ENCODE data around the gene PDE8A.
"Not testable (repeated sequence)": the region's sequence is repeated elsewhere in the genome, so short reads cannot be mapped to it uniquely, and the experiment has no call there.

PDE8A gene

DNA sequence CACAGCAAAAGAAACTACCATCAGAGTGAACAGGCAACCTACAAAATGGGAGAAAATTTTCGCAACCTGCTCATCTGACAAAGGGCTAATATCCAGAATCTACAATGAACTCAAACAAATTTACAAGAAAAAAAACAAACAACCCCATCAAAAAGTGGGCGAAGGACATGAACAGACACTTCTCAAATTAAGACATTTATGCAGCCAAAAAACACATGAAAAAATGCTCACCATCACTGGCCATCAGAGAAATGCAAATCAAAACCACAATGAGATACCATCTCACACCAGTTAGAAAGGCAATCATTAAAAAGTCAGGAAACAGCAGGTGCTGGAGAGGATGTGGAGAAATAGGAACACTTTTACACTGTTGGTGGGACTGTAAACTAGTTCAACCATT is 30.1 kb downstream of the PDE8A start:
- DNase-seq (ENCODE audit: low spot score) = not testable (repeated sequence)

DNA sequence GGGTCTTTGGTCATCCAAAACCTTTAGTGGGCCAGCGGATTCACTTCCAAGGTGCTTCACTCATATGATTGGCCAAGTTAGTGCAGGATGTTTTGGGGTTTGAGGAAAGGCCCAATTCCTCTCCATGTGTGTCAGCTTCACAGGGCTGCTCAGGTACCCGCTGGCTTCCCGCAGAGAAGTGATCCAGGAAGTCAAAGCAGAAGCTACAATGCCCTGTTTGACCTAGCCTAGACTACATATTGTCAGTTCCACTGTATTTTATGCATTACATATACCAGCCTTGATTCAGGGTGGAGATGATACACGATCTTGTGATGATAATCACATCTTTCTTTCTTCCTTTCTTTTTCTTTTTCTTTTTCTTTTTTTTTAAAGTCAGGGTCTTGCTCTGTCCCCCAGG is 32.1 kb downstream of the PDE8A start:
- no peak for DNase-seq (ENCODE audit: low spot score)

DNA sequence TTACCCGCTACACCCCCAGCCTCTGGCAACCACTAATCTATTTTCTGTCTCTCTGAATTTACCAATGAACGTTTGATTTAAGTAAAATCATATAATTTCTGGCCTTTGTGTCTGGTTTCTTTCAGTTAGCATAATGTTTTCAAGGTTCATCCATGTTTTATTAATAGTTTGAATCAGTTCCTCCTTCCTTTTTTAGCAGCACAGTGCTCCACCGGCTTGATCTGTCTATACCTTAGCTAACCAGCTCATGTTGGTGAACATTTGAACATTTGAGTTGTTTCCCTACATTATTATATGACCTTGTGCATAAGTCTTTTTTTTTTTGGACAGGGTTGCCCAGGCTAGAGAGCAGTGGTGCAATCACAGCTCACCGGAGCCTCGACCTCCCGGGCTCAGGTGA is 33.3 kb downstream of the PDE8A start:
- DNase-seq (ENCODE audit: low spot score) = no peak

DNA sequence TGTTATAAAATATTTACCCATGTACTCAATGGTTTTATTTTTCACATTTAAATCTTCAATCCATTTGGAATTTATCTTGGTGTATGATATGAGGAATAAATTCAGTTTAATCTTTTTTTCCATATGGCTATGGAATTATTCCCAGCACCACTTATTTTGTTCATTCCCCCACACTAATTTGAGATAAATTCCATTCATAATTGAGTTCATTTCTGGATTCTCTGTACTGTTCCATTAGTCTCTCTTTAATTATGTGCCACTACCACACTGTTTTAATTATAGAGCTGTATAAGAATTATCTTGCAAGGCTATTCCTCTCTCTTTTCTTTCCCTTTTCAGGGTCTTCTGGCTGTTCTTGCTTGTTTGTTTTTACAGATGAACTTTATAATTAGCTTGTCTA is 34.6 kb downstream of the PDE8A start:
- no peak for DNase-seq (ENCODE audit: low spot score)

DNA sequence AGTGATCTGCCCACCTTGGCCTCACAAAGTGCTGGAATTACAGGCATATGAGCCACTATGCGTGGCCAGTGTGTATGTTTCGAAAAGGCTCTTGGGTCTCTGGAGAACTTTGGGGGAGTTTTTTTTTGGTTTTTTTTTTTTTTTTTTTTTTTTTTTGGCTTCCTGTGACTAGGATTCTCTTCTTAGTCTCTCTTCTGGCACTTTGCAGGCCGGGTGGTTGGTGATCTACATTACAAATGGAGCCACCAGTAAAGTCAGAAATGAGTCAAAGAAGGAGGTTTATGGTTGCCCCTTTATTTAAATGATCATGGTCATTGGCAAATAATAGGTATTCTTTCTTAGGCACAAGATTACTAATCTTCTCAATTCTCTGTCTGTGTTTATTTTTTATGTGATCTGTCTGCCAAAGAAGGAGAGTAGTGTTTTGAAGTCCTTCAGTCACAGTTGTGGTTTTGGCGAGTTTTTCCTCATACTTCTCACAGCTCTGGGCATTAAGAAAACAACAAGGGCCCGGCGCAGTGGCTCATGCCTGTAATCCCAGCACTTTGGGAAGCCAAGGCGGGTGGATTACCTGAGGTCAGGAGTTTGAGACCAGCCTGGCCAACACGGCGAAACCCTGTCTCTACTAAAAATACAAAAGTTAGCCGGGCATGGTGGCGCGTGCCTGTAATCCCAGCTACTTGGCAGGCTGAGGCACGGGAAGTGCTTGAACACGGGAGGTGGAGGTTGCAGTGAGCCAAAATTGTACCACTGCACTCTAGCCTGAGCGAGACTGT is 38.3 kb downstream of the PDE8A start:
- DNase-seq (ENCODE audit: low spot score) = no peak

DNA sequence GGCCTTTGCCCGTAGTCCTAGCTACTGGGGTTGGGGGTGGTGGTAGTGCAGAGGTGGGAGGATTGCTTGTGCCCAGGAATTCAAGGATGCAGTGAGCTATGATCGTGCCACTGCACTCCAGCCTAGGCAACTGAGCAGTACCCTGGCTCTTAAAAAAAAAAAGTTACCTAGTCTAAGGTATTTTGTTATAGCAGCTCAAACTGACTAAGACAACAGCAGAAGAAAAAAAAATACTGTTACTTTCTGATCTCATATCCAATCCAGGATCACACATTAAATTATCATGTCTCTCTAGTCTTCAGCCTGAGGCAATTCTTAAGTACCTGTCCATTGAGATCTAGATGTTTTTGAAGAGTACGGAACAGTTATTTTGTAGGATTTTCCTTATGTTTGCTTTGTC is 39.8 kb downstream of the PDE8A start:
- no peak for DNase-seq (ENCODE audit: low spot score)

DNA sequence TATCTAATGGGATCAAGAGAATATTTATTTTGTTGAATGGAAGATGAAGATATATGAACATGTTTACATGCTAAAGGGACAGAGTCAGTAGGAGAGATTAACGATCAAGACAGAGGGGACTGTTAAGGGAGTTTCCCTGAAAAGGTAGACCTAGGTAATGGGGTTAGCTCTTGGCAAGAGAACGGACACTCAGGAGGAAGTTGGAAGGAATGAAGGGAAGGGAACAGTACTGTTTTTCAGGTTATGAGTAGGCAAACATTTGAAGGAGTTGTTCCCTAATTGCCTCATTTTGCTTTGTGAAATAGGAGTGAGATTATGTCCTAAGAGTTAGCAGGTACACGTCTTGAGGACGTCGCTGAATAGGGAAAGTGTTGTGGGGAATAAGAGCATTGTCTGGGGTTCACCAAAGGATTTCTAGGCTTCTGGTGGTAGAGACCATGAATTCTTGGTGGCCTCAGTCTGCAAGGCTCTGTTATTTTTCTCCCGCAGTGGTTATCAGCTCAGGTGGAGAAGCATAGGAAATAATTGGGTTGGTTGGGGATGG is 41.3 kb downstream of the PDE8A start:
- DNase-seq (ENCODE audit: low spot score) = no peak

DNA sequence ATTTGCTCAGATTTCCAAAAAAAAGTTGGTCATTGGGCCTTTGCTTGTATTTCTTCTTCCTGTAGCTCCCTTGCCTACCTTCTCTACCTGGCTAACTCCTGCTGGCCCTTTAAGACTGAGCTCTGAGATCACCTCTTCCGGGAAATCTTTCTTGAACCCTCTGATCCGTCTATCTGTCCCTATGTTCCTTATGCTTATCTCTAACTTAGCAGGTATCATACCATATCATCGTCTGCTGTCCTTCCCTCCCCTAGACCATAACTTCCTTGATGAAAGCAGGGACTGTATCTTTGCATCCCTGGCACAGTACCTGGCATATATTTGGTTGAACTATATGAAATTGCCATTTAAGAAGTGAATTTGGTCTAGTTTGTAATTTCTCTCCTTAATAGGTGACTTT is 42.3 kb downstream of the PDE8A start:
- no peak for DNase-seq (ENCODE audit: low spot score)

DNA sequence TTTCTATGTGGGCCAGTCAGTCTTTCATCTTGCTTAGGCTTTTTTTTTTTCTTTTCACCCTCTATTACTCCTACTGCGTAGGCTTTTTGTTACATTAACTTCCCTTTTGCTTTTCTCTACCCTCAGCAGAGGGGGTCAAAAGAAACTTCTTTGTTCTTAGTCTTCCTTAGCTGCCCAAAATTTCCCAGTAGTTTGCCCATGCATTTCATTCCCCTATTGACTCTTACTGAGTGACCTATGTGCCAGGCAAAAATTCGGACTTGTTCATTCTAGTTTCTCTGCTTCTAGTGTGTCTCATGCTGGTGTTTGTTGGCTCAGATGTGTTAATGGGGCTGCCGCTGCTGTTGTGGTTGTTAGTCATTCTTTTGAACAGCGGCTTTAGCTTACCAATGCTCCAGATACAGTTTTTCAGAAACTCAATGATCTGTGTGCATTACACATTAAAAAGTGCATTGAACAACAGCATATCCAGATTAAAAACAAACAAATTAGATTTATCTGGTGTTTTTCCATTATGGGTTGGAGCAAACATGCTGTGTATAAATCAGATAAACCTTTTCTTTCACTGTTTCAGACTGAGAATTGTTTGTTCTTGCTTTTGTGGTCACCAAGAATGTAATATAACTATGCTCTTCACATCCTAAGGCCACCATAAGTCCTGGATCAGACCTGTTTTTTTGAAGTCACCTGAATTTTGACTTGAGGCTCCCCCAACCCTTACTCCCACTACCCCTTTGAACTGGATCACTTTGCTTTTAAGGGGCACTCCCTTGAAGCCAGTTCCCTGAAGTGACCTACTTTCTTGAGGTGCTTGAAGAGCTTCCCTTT is 43.1 kb downstream of the PDE8A start:
- DNase-seq (ENCODE audit: low spot score) = no peak

DNA sequence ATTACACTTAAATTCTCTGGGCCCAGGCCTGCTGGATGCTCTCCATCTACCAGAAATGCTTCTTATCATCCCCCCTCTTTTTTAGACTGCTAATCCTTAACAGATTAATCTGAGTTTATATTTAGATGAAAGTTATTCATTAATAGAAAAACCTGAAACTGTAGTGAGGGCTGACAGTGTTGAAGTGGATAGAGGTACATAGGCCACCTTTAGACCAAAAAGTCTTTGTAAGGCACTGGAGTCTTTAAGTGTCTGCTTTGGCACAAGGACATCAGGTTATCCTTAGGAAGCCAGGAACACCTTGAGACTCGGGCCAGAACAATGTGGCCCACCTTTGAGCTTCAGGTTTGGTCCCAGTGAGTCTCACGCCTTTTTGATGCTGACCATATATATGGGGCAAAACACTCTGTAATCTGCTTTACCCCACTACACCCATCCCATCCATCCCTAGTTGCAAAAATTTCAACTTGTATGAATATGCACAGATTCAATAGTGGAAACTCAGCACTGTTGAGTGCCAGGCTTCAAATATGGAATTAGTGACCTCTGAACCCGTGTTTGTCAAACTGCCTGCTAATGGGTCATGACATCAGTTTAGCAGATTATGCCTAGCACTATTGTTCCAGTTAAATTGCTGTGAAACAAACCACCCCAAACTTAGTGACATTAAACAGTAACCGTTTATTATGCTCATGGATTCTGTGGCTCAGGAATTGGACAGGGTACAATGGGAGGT is 44.0 kb downstream of the PDE8A start:
- no peak for DNase-seq (ENCODE audit: low spot score)

DNA sequence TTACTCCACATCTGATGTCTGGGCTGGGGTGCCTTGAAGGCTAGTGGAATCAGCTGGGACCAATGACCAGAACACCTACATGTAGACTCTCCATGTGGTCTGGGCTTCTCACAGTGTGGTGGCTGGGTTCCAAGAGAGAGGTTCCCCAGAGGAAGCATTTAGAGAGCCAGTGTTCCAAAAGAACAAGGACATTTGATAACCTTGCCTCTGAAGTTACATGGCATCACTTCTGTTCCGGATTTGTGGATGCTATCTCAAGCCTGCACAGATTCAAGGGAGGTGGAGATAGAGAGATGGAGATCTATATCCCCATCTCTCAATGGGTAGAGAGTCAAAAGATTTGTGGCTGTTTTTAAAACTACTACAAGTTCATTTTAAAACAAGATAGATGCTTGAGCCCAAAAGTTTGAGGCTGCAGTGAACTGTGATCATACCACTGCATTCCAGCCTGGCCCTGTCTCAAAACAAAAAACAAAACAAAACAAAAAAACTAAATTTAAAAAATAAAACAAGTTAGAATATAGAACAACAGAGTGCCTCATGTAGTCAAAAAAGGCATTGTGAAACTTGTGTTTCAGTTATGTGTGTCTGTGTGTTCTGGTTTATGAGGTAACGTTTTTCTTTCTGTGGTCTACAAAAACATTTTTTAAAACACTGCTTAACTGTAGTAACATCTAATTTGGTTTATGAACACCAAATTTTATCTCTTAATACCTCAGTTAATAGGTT is 44.8 kb downstream of the PDE8A start:
- no peak for DNase-seq (ENCODE audit: low spot score)

DNA sequence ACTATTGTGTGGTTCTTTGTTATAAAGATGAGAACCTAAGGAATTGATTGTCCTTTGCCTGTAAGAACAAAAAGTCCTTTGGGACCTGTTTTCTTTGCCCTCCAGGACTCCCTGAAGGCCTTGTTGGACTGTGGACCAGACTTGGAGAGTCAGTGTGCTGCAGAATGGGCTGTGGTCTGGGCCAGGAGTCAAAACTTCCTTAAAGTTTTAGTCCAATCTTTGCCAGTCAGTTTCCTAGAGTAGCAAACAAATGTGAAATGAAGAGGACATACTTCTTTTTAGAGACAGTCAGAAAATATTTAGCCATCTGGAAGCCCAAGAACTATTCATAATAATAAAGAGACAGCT is 45.4 kb downstream of the PDE8A start:
- no peak for DNase-seq (ENCODE audit: low spot score)

DNA sequence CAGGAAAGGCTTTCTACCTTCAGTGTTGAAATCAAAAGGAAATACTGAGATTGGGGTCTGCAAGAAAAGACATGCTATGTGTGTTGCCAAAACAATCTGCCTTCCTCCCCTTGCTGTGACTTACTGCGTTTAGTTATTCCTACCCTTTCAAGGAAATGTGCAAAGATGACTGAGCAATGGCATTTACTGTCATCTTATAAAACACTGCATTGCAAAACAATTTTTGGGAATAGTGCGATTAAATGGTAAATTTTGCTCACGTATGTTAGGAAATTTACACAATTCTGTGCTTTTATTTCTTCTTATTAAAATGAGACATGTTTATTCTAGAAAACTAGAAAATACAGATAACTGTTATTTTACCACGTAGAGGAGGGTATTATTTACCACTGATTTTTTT is 45.8 kb downstream of the PDE8A start:
- DNase-seq (ENCODE audit: low spot score) = no peak

DNA sequence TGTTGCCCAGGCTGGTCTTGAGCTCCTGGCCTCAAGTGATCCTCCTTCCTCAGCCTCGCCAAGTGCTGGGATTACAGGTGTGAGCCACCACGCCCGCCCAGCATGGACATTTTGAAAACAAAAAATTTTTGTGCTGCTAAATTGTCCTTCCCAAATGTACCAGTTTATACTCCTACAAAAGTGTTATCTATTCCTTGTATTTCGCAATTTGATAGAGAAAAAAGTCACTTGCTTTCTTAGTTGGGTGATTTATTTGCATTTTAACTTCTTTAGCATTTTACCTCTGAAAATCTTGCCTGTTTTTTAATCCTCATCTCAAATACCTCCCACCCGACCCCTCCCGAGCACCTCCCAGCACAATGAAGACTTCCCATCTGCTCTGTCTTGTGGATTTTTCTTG is 46.8 kb downstream of the PDE8A start:
- no peak for DNase-seq (ENCODE audit: low spot score)

DNA sequence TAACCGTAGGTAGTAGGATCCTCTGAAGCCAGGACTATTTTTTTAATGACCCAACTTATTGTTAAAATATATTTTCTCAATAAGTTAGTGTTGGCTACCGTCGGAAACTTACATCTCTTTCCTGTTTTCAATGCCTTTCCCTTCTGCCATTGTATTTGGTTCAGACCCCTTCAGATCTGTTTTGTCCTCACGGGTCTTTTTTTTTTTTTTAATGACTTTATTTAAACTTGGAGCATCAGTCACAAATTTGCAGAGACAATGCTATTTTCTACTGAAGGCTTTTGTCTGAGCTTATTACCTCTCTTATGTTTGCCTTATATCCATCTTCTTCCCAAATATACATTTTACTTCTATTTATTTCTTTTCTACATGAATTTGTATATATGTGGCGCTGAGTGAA is 47.6 kb downstream of the PDE8A start:
- no peak for DNase-seq (ENCODE audit: low spot score)

DNA sequence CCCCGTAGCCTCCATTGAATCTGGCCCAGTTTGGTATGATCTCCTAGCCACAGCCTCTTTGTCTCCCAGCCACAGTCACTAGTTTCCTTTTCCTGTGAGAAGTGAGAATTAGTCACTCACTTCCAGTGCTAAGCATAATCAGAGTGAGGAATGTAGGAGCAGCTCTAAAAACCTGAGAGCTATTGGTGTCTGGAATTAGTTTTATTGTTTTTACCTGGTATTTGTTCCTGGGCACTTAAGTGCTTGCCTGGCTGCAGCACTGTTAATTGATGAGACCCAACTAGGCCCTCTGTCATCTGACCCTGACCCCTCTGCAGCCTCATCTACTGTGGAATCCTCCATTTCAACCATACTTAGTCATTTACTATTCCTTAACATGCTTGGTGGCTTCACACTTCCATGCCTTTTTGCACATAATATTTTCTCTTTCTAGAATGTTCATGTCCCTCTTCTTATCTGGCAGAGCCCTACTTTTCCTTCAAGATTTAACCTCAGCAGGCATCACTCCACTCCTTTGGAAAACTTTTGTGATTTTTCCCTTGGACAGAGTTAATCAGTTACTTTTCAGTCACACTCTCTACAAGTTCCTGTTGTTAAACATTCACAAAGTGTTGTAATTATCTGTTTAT is 48.8 kb downstream of the PDE8A start:
- DNase-seq (ENCODE audit: low spot score) = no peak

DNA sequence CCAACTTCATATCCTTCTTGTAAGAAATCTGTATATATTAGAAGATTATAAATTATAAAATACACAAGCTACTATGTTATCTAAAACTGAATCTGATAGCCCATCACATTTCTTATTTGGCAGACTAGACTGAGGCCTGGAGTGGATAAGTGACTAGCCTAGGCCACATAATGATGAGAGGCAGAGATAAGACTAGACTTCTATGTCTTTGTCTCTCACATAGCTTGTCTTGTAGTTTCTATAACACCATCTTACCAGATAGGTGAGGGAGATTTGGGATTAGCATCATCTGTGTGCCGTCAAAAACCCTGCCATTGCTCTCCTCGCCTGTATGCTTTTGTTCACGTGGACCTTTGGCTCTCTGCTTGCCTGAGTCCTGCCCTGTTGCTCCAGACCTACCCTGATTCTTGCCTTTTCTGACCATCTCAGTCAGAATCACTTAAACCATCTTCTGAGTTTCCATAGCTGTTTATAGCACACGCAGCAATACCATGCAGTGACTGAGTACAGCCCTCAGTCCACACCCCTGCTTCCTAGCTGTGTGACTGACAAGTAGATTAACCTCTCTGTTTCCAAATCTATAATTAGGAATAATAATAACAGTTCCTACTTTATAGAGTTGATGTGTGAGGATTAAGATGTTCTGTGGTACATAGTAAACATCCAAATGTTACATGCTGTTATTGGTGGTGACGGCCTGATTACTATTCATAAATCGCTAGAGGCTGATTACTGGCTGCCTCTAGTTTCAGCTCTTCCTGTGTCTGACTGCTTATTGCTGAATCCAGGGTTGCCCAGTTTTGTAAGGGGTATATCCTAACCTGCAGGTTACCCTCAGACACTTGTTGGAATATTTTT is 49.7 kb downstream of the PDE8A start:
- DNase-seq (ENCODE audit: low spot score) = no peak

DNA sequence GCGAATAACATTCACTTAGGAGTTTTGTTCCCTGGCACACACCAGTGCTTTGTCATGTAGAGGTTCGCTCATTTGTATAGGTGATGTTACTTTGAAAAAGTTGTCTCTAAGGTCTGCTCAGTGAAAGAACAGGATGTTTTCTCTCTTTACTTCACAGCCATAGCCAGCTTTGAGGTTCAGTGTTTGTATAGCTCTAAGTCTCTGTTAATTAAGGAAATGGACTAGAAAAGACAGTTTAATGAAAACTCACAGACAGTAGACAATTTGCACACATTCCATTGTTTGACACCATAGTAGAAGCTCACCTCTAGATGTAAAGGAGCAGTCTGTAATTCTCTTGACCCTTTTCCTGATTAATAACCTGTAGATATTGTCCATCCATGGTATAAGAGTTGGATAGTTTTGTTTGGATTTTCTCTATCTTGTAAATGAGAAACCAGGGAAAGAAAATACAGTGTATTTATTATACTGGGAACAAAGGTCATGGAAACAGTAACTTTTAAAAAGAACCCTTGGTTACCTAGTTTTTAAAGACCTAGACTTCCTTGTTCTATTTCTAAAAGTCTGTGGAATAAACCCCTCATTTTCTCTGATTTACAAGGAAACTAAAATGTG is 50.4 kb downstream of the PDE8A start:
- DNase-seq (ENCODE audit: low spot score) = no peak

DNA sequence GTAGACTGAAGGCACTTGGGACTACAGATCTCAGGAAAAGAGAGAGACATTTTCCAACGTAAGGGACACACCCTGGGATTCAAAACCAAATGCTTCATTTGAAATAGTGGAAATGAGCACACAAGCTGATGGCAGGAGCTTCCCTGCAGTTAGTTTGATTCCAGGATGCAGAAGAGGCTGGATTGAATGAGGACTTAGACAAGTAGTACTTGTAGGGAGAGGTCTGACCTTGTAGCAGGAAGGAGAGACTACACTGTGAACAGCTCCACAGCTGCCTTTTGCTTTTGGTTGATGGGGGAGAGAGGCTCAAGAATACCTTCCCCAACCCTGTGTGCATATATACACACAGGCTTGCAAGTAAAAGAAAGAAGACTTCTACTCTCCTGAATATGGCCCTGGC is 51.5 kb downstream of the PDE8A start:
- DNase-seq (ENCODE audit: low spot score) = no peak

DNA sequence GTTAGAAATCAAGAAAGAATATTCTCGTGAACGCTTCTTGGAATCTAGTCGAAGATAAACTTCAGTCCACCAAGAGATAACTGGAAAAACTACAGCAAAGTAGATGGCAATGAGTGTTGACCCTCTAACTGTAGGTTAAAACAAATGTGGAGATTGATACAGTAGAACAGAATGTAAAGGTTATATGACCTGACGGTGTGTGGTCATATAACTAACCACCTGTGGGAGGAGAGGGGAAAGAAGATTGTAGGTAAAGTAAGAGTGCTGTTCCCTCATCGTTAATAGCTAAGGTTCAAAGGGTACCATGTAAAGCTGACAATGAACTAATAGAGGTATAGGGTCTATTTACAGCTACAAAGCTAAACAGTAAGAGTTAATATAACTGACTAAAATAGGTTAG is 52.6 kb downstream of the PDE8A start:
- no peak for DNase-seq (ENCODE audit: low spot score)

Data from putamen (tissue), 1 donor.